ENCODE results near the gene CRYGN.

Gene CRYGN

GRCh38 chr7:151486074-151486473, 46.1 kb upstream of the CRYGN start:
- TF ChIP-seq, protein P1, sequence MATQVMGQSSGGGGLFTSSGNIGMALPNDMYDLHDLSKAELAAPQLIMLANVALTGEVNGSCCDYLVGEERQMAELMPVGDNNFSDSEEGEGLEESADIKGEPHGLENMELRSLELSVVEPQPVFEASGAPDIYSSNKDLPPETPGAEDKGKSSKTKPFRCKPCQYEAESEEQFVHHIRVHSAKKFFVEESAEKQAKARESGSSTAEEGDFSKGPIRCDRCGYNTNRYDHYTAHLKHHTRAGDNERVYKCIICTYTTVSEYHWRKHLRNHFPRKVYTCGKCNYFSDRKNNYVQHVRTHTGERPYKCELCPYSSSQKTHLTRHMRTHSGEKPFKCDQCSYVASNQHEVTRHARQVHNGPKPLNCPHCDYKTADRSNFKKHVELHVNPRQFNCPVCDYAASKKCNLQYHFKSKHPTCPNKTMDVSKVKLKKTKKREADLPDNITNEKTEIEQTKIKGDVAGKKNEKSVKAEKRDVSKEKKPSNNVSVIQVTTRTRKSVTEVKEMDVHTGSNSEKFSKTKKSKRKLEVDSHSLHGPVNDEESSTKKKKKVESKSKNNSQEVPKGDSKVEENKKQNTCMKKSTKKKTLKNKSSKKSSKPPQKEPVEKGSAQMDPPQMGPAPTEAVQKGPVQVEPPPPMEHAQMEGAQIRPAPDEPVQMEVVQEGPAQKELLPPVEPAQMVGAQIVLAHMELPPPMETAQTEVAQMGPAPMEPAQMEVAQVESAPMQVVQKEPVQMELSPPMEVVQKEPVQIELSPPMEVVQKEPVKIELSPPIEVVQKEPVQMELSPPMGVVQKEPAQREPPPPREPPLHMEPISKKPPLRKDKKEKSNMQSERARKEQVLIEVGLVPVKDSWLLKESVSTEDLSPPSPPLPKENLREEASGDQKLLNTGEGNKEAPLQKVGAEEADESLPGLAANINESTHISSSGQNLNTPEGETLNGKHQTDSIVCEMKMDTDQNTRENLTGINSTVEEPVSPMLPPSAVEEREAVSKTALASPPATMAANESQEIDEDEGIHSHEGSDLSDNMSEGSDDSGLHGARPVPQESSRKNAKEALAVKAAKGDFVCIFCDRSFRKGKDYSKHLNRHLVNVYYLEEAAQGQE (IDR thresholded peaks at IDR 0.05; ENCODE audit: insufficient read depth in 1 of 2, low read depth in 2 of 2, low read length in 2 of 2) = no peak
- no peak for TF ChIP-seq SIN3A (IDR thresholded peaks at IDR 0.05; ENCODE audit: borderline replicate concordance, insufficient read depth, low read length)

DNA sequence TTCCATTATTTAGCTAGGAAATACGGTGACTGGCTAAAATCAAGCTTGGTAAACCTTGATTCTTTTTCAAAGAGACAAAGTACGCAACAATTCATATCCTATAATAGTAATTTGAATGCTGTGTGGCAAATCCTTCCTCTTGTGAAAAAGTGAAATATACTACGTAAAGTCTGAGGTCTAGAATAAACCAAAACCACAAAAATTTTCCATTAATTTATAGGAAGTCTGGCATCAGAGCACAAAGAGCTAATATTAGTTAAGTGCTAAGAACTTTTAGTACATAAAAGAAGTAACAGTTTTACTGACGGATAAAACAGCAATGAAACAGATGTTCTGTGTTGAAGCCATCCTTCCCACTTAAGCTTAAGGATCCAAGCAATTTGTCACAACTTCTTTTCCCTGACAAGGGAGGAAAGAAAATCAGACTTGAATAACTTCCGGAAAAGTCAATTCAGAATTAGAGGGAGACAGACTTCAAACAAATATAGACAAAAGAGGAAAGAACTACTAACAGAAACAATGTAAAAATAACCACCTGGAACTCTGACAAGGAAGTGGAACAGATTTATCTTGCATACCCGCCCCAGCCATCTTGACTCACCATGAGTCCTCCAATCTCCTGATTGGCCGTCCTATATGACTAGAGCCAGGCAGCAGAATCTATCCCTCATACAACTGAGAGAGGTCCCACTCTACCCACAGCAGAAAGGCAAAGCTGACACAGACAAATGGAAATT, 45.2 kb upstream of the CRYGN start:
- TF ChIP-seq FOXP2 (optimal IDR thresholded peaks at IDR 0.05; ENCODE audit: borderline replicate concordance, extremely low read depth, extremely low read length, insufficient read depth) = no peak
- TF ChIP-seq POLR2AphosphoS5 (IDR thresholded peaks at IDR 0.05; ENCODE audit: low read depth, low read length) = no peak
- TF ChIP-seq TAF1 (IDR thresholded peaks at IDR 0.05; ENCODE audit: borderline replicate concordance, insufficient read depth, low read length) = no peak
- no peak for TF ChIP-seq SIN3A (IDR thresholded peaks at IDR 0.05; ENCODE audit: borderline replicate concordance, insufficient read depth, low read length)
- TF ChIP-seq, protein P1 (IDR thresholded peaks at IDR 0.05; ENCODE audit: insufficient read depth in 1 of 2, low read depth in 2 of 2, low read length in 2 of 2) = no peak

- no peak for TF ChIP-seq SIN3A (IDR thresholded peaks at IDR 0.05; ENCODE audit: borderline replicate concordance, insufficient read depth, low read length)
- no peak for TF ChIP-seq TAF1 (IDR thresholded peaks at IDR 0.05; ENCODE audit: borderline replicate concordance, insufficient read depth, low read length)
- TF ChIP-seq POLR2AphosphoS5 (IDR thresholded peaks at IDR 0.05; ENCODE audit: low read depth, low read length) = no peak
These were observed 43.7 kb upstream of the CRYGN start for GRCh38 chr7:151483711-151483983.

GRCh38 chr7:151482883-151483710, 43.2 kb upstream of the CRYGN start:
- TF ChIP-seq POLR2AphosphoS5 (IDR thresholded peaks at IDR 0.05; ENCODE audit: low read depth, low read length) (no peak), TAF1 (IDR thresholded peaks at IDR 0.05; ENCODE audit: borderline replicate concordance, insufficient read depth, low read length) (no peak), FOXP2 (optimal IDR thresholded peaks at IDR 0.05; ENCODE audit: borderline replicate concordance, extremely low read depth, extremely low read length, insufficient read depth) (no peak), SIN3A (IDR thresholded peaks at IDR 0.05; ENCODE audit: borderline replicate concordance, insufficient read depth, low read length) (no peak)
- TF ChIP-seq, protein P1 (IDR thresholded peaks at IDR 0.05; ENCODE audit: insufficient read depth in 1 of 2, low read depth in 2 of 2, low read length in 2 of 2) = no peak

DNA sequence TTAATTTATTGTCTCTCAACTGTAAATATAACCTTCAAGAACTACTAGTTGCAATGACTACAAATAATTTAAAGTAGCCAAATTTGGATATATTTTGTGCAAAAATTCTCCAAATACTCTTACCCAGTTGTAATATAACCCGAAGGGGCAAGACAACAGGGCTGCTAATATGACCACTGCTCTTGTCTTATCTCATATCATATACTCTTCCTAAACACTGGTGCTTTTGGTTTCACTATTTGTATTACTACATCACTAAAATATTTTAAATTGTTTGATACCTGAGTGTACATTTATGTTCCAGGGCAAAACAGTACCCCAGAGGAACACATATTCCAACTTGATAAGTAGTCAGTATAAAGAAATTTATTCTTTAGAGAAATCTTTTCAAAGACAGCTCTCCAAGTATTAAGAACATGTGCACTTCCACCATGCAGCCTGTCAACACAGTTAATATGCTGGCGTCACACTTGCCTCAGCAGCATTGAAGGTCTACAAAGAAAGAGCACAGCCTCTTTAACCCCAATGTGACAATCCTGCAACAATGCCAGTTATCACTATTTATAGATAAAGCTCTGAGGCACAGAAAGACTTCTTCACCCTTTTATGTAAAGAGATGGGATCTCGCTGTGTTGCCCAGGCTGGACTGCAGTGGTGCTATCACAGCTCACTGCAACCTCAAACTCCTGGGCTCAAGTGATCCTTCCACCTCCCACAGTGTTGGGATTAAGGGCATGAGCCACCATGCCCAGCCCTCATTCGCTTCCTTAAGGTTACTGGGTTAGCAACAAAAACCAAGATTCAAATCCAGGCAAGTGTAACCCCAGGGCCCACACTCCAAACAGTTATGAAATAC, 41.9 kb upstream of the CRYGN start:
- TF ChIP-seq SIN3A (IDR thresholded peaks at IDR 0.05; ENCODE audit: borderline replicate concordance, insufficient read depth, low read length) (no peak), FOXP2 (optimal IDR thresholded peaks at IDR 0.05; ENCODE audit: borderline replicate concordance, extremely low read depth, extremely low read length, insufficient read depth) (no peak), TAF1 (IDR thresholded peaks at IDR 0.05; ENCODE audit: borderline replicate concordance, insufficient read depth, low read length) (no peak), POLR2AphosphoS5 (IDR thresholded peaks at IDR 0.05; ENCODE audit: low read depth, low read length) (no peak)
- TF ChIP-seq, protein P1 (IDR thresholded peaks at IDR 0.05; ENCODE audit: insufficient read depth in 1 of 2, low read depth in 2 of 2, low read length in 2 of 2) = no peak
